ENCODE results near the gene KRT32. TPM values are rescaled to one million over a fixed set of nuclear protein-coding genes. Genes with fewer than 3 reads are reported as not detected.

The KRT32 gene
- total RNA-seq, 1 donor from 2014 or later: 0.17 TPM

DNA sequence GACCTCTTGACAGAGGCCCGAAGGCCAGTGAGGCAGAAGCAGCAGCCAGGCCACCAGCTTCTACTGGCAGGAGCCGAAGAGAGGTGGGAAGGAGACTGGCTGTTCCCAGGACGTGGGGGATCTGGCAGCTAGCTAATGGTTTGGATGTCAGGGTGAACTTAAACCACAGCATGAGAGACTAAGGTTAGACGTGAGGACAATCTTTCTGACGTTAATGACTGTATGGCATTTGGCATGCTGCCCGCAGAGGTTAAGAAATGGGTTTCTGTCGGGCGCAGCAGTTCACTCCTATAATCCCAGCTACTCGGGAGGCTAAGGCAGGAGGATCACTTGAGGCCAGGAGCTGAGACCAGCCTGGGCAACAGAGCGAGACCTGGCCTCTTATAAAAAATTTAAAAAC, 44.5 kb upstream of the KRT32 start:
- Mint-ChIP-seq H3K4me1 (ENCODE audit: unreplicated experiment) (peaks cover 19% of the 10 kb centered on the region), H3K9me3 (no peaks in the 10 kb centered on the region), H3K4me3 (no peak overlapping the region)

GRCh38 chr17:41511116-41511515, 43.9 kb upstream of the KRT32 start:
- TF ChIP-seq, protein P1, sequence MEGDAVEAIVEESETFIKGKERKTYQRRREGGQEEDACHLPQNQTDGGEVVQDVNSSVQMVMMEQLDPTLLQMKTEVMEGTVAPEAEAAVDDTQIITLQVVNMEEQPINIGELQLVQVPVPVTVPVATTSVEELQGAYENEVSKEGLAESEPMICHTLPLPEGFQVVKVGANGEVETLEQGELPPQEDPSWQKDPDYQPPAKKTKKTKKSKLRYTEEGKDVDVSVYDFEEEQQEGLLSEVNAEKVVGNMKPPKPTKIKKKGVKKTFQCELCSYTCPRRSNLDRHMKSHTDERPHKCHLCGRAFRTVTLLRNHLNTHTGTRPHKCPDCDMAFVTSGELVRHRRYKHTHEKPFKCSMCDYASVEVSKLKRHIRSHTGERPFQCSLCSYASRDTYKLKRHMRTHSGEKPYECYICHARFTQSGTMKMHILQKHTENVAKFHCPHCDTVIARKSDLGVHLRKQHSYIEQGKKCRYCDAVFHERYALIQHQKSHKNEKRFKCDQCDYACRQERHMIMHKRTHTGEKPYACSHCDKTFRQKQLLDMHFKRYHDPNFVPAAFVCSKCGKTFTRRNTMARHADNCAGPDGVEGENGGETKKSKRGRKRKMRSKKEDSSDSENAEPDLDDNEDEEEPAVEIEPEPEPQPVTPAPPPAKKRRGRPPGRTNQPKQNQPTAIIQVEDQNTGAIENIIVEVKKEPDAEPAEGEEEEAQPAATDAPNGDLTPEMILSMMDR (conservative IDR thresholded peaks at IDR 0.05): no peak
- peaks cover 24% of the 10 kb centered on the region for H3K4me1 Mint-ChIP-seq (ENCODE audit: unreplicated experiment)
- no peak for DNase-seq (ENCODE audit: extremely low spot score, unreplicated experiment)
- H3K36me3 Mint-ChIP-seq: no peaks in the 10 kb centered on the region
- H3K4me3 Mint-ChIP-seq: peak overlapping the region; percentile 52
- no peaks in the 10 kb centered on the region for H3K27me3 Mint-ChIP-seq
- H3K27ac Mint-ChIP-seq: peak overlapping the region; percentile 87
- no peaks in the 10 kb centered on the region for H3K9me3 Mint-ChIP-seq

More for the DNA sequence above, 44.5 kb upstream of the KRT32 start:
- TF ChIP-seq, protein P1 (conservative IDR thresholded peaks at IDR 0.05): no peak
- DNase-seq (ENCODE audit: extremely low spot score, unreplicated experiment): no peak
- Mint-ChIP-seq H3K27me3 (no peaks in the 10 kb centered on the region), H3K36me3 (no peaks in the 10 kb centered on the region), H3K27ac (peak overlapping the region; percentile 87)

DNA sequence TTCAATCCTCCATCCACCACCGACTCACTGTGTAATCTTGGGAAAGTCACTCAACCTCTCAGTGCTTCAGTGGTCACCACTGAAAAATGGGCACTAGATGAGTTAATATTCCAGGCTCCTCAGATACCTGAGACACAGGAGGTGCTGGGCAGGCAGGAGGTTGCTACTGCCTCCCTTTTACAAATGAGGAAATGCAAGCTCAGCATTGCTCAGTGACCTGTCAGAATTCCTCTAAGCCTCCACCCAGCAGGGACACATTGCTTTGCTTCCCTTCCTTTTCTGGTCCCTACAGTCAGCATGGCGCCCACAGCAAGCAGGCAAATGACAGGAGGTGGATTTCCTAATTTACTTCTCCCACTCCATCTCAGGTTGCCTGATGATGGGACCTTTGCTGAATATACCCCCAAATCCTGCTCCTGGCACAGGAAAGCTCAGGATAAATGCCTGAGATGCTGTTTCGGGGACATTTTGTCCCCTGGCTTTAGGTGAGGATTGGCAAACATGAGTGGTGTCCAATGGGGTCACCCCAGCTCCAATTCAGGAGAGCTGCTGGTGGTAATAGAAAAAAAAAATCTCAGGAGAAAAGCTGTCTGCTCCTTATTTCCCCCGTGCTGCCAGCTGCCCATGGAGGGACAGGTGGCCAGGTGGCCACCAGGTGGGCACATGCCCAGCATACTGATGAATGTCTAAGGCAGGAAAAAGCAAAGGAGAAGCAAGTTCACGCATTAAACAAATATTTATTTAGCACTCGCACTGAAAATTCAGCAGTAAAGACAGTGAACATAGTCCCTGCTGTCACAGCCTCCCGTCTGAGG, 43.3 kb upstream of the KRT32 start:
- Mint-ChIP-seq H3K27me3 (no peaks in the 10 kb centered on the region), H3K4me3 (peak overlapping the region; percentile 52), H3K27ac (peak overlapping the region; percentile 87), H3K4me1 (ENCODE audit: unreplicated experiment) (peaks cover 27% of the 10 kb centered on the region), H3K36me3 (no peaks in the 10 kb centered on the region), H3K9me3 (no peaks in the 10 kb centered on the region)
- DNase-seq (ENCODE audit: extremely low spot score, unreplicated experiment): no peak
- TF ChIP-seq, protein P1 (conservative IDR thresholded peaks at IDR 0.05): no peak

DNA sequence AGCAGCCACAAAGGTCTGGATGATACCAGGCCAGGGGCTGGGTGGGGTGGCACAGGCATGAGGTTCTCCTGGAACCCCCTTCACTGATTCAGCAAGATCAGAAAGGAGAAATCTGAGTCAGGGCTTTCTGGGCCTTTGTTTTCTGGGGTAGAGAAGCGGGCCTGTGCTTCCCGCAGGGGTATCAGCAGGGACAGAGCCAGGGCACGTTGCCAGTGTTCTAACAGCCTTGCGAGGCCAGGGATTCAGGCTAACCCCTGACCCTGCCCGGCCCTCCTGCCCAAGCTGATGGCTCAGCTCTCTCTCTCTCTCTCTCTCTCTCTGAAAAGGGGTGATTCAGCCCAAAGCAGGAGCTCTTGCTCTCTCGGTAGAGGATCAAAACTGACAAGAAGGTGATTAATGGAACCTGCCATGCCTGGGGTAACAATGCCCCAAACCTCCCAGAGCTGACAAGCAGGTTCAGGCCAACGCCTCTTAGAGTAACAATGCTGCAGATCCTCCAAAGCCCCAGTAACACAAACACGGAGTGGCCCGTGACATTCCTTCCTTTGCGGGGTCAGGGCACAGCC, 40.2 kb upstream of the KRT32 start:
- H3K36me3 Mint-ChIP-seq: no peaks in the 10 kb centered on the region
- H3K9me3 Mint-ChIP-seq: no peaks in the 10 kb centered on the region
- DNase-seq (ENCODE audit: extremely low spot score, unreplicated experiment): no peak
- peak overlapping the region; percentile 56 for H3K4me3 Mint-ChIP-seq
- TF ChIP-seq, protein P1 (conservative IDR thresholded peaks at IDR 0.05): no peak
- H3K4me1 Mint-ChIP-seq (ENCODE audit: unreplicated experiment): peaks cover 28% of the 10 kb centered on the region
- no peaks in the 10 kb centered on the region for H3K27me3 Mint-ChIP-seq
- H3K27ac Mint-ChIP-seq: peak overlapping the region; percentile 95

- TF ChIP-seq, protein P1 (conservative IDR thresholded peaks at IDR 0.05): no peak
- Mint-ChIP-seq H3K27ac (peak overlapping the region; percentile 95), H3K27me3 (no peaks in the 10 kb centered on the region), H3K9me3 (no peaks in the 10 kb centered on the region), H3K36me3 (no peaks in the 10 kb centered on the region), H3K4me1 (ENCODE audit: unreplicated experiment) (peaks cover 28% of the 10 kb centered on the region), H3K4me3 (peak overlapping the region; percentile 88)
- DNase-seq (ENCODE audit: extremely low spot score, unreplicated experiment): no peak
Observed at GRCh38 chr17:41505809-41506767, 38.9 kb upstream of the KRT32 start.

Measured in type B pancreatic cell (in vitro differentiated cells).